Upper lobe of right lung (tissue), 1 donor: ENCODE data around the gene CFAP251. TPM values are rescaled to one million over a fixed set of nuclear protein-coding genes. Genes with fewer than 3 reads are reported as not detected.

ENCODE experiments used
- ATAC-seq: fragments of 200-7000 bp; cut with Tn5 transposase; one replicate; pipeline ENCODE4 v1.9.1; 2020; ENCODE audit warnings: mild to moderate bottlenecking, moderate library complexity
- DNase-seq: peaks from one replicate; pipeline ENCODE4 v3.0.0-alpha.2; 2020
- H3K27ac ChIP-seq: fragments of 200-600 bp; one replicate; pipeline ENCODE4 v1.8.0; 2022
- H3K27me3 ChIP-seq: fragments of 200-600 bp; one replicate; pipeline ENCODE4 v1.8.0; 2022; ENCODE audit warnings: mild to moderate bottlenecking
- H3K36me3 ChIP-seq: fragments of 200-600 bp; one replicate; pipeline ENCODE4 v1.8.0; 2022
- H3K4me1 ChIP-seq: fragments of 200-600 bp; one replicate; pipeline ENCODE4 v1.8.0; 2022
- H3K4me3 ChIP-seq: fragments of 200-600 bp; one replicate; pipeline ENCODE4 v1.8.0; 2022; ENCODE audit warnings: mild to moderate bottlenecking
- H3K9me3 ChIP-seq: fragments of 200-600 bp; one replicate; pipeline ENCODE4 v1.8.0; 2022
- intact Hi-C: fragments of 100-400 bp; cut with DNase I; formaldehyde crosslinking; loops from one replicate; pipeline ENCODE4 v1.11.0; 2022
- total RNA-seq: library from RNA; stranded (reverse); fragmentation: NEBNext Ultra II Directional; extraction: Animal tissue kit (Norgen Biotek cat#: 25700); gene quantifications from one replicate; pipeline ENCODE4 v1.2.1, GENCODE V29; 2021
- TF ChIP-seq, protein P1 (sequence below): fragments of 200-600 bp; IDR thresholded peaks from one replicate; pipeline ENCODE4 v1.8.0; 2022; ENCODE audit warnings: antibody characterized with exemption
- donor health status: DM: no; HTN: yes; CAD: no; lungs with severe emphysema.

The CFAP251 gene
- total RNA-seq, 1 donor from 2014 or later: 2.5 TPM

DNA sequence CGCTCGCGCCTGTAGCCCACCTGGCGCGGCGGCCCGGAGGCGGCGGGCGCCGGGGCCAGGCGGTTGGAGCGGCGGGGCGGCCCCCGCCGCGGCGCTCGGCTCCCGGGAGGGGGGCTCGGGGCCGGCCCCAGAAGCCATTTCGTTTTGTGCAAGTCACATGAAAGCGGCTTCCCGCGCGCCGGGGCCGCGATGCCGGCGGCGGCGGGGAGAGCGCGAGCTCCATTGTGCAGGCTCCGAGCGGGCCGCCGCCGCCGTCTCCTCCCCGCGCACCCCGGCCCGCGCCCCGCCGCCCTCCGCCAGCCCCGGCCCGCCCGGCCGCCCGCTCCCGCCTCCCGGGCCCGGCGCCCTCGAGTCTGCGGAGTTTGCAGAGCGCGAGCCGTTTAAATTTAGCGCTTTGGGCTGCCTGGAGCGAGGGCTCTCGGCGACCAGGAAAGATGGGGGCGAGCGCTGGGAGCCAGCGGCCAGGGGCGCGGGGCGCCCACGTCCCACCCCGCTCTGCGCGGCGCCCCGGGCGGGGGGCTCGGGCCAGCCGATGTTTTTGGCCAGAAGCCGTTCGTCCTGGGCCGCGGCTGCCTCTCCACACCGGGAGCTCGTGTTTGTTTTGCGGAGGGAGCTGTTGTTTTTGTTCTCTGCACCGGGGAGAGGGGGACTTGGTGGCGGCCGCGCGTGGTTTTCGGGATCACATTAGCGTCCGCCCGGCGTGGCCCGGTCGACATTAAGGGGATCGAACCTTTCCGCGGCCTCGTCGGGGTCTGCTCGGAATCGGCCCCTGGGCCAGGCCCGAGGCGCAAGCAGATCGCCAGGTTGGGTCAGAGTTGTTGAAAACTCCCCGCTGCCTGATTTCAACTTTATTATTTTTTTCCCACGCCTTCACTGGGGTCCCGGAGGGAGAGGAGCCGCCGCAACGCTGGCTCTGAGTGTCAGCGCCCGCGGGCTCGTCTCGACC, 104.3 kb downstream of the CFAP251 start:
- ATAC-seq: peak; percentile 4
- Histone ChIP-seq H3K27ac (peak overlapping the region; percentile 80), H3K27me3 (no peaks in the 10 kb centered on the region), H3K4me1 (peaks cover 14% of the 10 kb centered on the region), H3K36me3 (no peaks in the 10 kb centered on the region), H3K4me3 (peak overlapping the region; percentile 68), H3K9me3 (no peaks in the 10 kb centered on the region)
- intact Hi-C loops: no loop called here
- DNase-seq: peak; percentile 73
- TF ChIP-seq, protein P1, sequence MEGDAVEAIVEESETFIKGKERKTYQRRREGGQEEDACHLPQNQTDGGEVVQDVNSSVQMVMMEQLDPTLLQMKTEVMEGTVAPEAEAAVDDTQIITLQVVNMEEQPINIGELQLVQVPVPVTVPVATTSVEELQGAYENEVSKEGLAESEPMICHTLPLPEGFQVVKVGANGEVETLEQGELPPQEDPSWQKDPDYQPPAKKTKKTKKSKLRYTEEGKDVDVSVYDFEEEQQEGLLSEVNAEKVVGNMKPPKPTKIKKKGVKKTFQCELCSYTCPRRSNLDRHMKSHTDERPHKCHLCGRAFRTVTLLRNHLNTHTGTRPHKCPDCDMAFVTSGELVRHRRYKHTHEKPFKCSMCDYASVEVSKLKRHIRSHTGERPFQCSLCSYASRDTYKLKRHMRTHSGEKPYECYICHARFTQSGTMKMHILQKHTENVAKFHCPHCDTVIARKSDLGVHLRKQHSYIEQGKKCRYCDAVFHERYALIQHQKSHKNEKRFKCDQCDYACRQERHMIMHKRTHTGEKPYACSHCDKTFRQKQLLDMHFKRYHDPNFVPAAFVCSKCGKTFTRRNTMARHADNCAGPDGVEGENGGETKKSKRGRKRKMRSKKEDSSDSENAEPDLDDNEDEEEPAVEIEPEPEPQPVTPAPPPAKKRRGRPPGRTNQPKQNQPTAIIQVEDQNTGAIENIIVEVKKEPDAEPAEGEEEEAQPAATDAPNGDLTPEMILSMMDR: no peak

DNA sequence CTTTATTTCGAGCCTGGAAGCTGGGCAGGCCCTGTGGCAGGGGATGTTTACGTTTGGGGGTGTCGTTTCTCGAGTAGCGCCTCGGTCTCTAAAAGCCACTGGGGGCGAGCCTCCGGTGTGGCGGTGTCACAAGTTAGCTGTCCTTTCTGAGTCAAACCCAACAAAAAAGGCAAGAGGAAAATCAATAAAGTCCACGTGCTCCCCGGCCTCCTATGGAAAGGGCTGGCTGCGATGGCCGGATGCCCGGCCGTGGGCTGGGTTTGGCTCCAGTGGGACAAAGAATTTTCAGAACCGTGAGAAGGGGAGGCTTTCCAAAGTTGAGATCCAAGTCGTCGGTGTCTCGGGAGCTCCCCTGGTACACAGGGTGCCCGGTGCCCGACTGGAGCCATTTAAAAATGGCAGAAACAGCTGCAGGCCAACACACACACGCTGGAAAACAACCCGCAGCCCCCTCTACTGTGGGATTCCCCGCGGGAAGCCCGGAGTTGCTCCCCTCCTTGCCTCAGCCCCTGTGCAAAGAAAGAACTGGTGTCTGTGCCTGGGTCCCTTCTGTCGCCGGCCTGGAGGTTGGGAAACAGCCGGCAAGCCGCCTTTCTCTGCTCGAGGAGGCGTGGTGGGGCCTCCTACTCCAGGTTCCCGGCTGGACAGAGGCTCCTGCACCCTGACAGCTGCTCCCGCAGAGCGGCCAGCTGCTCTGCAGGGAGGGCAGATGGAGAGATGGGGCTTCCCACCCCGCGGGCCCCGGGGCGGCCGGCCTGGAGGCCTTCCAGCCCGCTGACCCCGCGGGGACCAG, 105.1 kb downstream of the CFAP251 start:
- no peaks in the 10 kb centered on the region for H3K9me3 ChIP-seq
- H3K27ac ChIP-seq: peak overlapping the region; percentile 80
- DNase-seq: peak; percentile 78
- peak; percentile 50 for ATAC-seq
- TF ChIP-seq, protein P1: no peak
- H3K36me3 ChIP-seq: no peaks in the 10 kb centered on the region
- peak overlapping the region; percentile 68 for H3K4me3 ChIP-seq
- intact Hi-C loops: no loop called here
- H3K27me3 ChIP-seq: no peaks in the 10 kb centered on the region
- peaks cover 19% of the 10 kb centered on the region for H3K4me1 ChIP-seq

DNA sequence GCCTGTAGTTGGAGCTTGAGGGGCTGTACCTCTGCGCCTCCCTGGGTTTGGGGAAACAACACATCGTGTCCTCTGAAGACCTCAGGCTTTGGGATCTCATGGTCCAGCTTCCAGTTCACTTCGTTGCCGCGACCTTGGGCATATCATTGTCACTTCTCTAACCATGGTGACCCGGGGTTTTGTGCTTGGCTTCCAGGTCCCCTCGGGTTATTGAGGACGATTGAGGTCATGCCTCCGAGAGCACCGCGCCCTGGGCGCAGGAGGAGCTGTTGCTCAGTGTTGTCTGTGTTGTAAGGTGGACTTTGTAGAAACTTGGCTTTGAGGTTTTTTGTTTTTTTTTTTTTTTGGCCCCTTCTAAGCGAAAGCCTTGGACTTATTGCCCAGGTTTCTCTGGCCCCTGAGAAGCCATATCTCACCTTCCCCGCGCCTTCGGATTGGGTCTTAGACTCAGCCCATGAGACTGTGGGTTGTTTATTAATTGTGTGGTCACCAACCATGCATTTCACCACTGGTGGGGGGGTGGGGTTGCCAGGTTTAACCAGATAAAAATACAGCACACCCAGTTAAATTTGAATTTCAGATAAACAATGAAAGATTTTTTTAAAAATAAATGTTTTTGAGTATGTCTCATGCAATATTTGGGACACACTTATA, 105.9 kb downstream of the CFAP251 start:
- intact Hi-C loops: no loop called here
- no peak for DNase-seq
- peak overlapping the region; percentile 68 for H3K4me3 ChIP-seq
- no peak for ATAC-seq
- TF ChIP-seq, protein P1: no peak
- no peaks in the 10 kb centered on the region for H3K36me3 ChIP-seq
- peak overlapping the region; percentile 80 for H3K27ac ChIP-seq
- peaks cover 22% of the 10 kb centered on the region for H3K4me1 ChIP-seq
- H3K27me3 ChIP-seq: no peaks in the 10 kb centered on the region
- H3K9me3 ChIP-seq: no peaks in the 10 kb centered on the region

DNA sequence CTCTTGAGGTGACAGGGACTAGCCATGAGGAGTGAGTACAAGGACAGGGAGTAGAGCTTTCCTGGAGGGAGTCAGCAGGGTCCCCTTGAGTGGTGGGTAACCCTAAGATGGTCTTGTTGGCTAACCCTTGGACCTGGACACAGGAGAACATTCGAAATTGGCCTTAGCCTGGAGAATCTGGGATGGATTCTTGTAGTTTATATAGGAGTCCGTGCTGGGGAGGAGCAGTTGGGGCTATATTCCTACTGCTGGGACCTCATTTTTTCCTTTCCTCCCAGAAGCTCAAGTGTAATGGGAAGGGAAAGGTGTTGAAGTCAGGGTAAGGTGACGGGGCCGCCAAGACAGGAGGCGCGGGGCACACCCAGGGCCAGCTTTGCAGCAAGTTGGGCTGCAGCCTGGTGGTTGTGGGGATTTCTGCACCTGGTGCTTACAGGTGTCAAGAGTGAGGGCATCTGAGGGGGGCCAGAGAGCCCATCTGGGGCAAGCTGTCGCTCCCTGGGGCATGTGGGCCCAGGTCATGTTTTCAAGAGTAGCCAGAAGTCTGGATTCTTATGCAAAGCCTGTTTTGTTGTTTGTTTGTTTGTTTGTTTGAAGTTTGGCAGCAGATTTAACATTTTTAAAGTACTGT, 108.4 kb downstream of the CFAP251 start:
- no peak for ATAC-seq
- H3K27ac ChIP-seq: no peak overlapping the region
- intact Hi-C loops: no loop called here

More for the DNA sequence above, 108.4 kb downstream of the CFAP251 start:
- no peak for DNase-seq
- Histone ChIP-seq H3K4me1 (peaks cover 19% of the 10 kb centered on the region), H3K27me3 (no peaks in the 10 kb centered on the region), H3K36me3 (no peaks in the 10 kb centered on the region), H3K9me3 (no peaks in the 10 kb centered on the region), H3K4me3 (no peak overlapping the region)
- TF ChIP-seq, protein P1: no peak
